MCF 10A (cell line): ENCODE measurements around the gene SNX13. TPM values are rescaled to one million over a fixed set of nuclear protein-coding genes. Genes with fewer than 3 reads are reported as not detected.

Experiments
- BruUV-seq: library from RNA; stranded (reverse); fragments of 400-500 nt; replicated peaks from 2 replicates; lab custom pipeline; 2021; lab: Mats Ljungman, UMichigan
- CTCF ChIA-PET: fragments of 300-600 bp; sonication (Branson Sonifier 250); formaldehyde crosslinking; extraction: SDS; loops from one replicate; lab custom pipeline; 2021; ENCODE audit warnings: antibody characterized with exemption, inconsistent platforms; lab: Yijun Ruan, JAX
- POLR2A ChIA-PET: fragments of 300-600, 350-650 bp; sonication (Branson Sonifier 250); formaldehyde crosslinking; extraction: SDS; loops from one replicate; lab custom pipeline; 2020; ENCODE audit warnings: antibody characterized with exemption, inconsistent platforms; lab: Yijun Ruan, JAX
- DNase-seq: peaks from one replicate; pipeline ENCODE4 v3.0.0-alpha.2; 2018; ENCODE audit not compliant: unreplicated experiment
- H3K27ac Mint-ChIP-seq: one replicate; pipeline ENCODE4 v1.8.0; 2022; ENCODE audit warnings: mild to moderate bottlenecking, low read depth, mixed read lengths; ENCODE audit not compliant: unreplicated experiment
- H3K27me3 Mint-ChIP-seq: one replicate; pipeline ENCODE4 v1.8.0; 2022; ENCODE audit warnings: mixed read lengths; ENCODE audit not compliant: insufficient read depth, unreplicated experiment
- H3K36me3 Mint-ChIP-seq: one replicate; pipeline ENCODE4 v1.8.0; 2022; ENCODE audit warnings: mild to moderate bottlenecking, moderate library complexity, mixed read lengths; ENCODE audit not compliant: insufficient read depth, unreplicated experiment
- H3K4me1 Mint-ChIP-seq: one replicate; pipeline ENCODE4 v1.8.0; 2022; ENCODE audit warnings: mixed read lengths; ENCODE audit not compliant: insufficient read depth, unreplicated experiment
- H3K4me3 Mint-ChIP-seq: one replicate; pipeline ENCODE4 v1.8.0; 2022; ENCODE audit warnings: mild to moderate bottlenecking, moderate library complexity, mixed read lengths; ENCODE audit not compliant: unreplicated experiment
- H3K9me3 Mint-ChIP-seq: one replicate; pipeline ENCODE4 v1.8.0; 2022; ENCODE audit warnings: mixed read lengths; ENCODE audit not compliant: unreplicated experiment
- CTCF ChIP-seq: fragments of 200-600 bp; IDR thresholded peaks from one replicate; pipeline ENCODE4 v1.8.0; 2022; ENCODE audit warnings: antibody characterized with exemption, mild to moderate bottlenecking; ENCODE audit not compliant: unreplicated experiment
- intact Hi-C: fragments of 100-400 bp; cut with micrococcal nuclease; formaldehyde crosslinking; loops from 2 replicates; pipeline ENCODE4 v1.14.1; 2022
- total RNA-seq: library from RNA; stranded (reverse); gene quantifications from 2 replicates; pipeline ENCODE4 v1.2.3, GENCODE V29; 2022

The SNX13 gene
- total RNA-seq, 1 experiment from 2014 or later, result 38.5 TPM

- no peaks in the 10 kb centered on the region for H3K27me3 Mint-ChIP-seq
- H3K4me3 Mint-ChIP-seq, result no peak overlapping the region
- no peak overlapping the region for H3K27ac Mint-ChIP-seq
- no TSS peak for BruUV-seq
- H3K4me1 Mint-ChIP-seq, result peaks cover 12% of the 10 kb centered on the region
- intact Hi-C loops, result no loop called here
- DNase-seq, result no peak
- peaks cover 4% of the 10 kb centered on the region for H3K9me3 Mint-ChIP-seq
- no peak for TF ChIP-seq CTCF
- ChIA-PET POLR2A (no interaction called here), CTCF (no interaction called here)
- H3K36me3 Mint-ChIP-seq, result no peaks in the 10 kb centered on the region
Measured at GRCh38 chr7:17988141-17988540, 47.8 kb upstream of the SNX13 start.

GRCh38 chr7:17986851-17987250, 46.6 kb upstream of the SNX13 start:
- peaks cover 15% of the 10 kb centered on the region for H3K4me1 Mint-ChIP-seq
- DNase-seq, result peak; percentile 49
- H3K9me3 Mint-ChIP-seq, result peaks cover 7% of the 10 kb centered on the region
- no peak for TF ChIP-seq CTCF
- BruUV-seq, result no TSS peak
- intact Hi-C loops, result no loop called here
- POLR2A ChIA-PET, result no interaction called here
- peak overlapping the region; percentile 10 for H3K27ac Mint-ChIP-seq
- H3K4me3 Mint-ChIP-seq, result no peak overlapping the region
- no peaks in the 10 kb centered on the region for H3K36me3 Mint-ChIP-seq
- CTCF ChIA-PET, result interaction anchor here (1.3 kb wide), 1 partner anchor 20 kb away, joined by 5 read pairs; no protein-coding TSS in a partner anchor
- H3K27me3 Mint-ChIP-seq, result no peaks in the 10 kb centered on the region

- peak overlapping the region; percentile 10 for H3K27ac Mint-ChIP-seq
- CTCF ChIA-PET, result interaction anchor here (0.6 to 1.3 kb wide), 8 partner anchors 11 to 555 kb away, joined by 3 to 5 read pairs (median 3); no protein-coding TSS in a partner anchor
Measured at GRCh38 chr7:17985473-17986239, 45.4 kb upstream of the SNX13 start.

More at GRCh38 chr7:17985473-17986239, 45.4 kb upstream of the SNX13 start:
- Mint-ChIP-seq H3K4me3 (no peak overlapping the region), H3K4me1 (peaks cover 15% of the 10 kb centered on the region), H3K36me3 (no peaks in the 10 kb centered on the region), H3K9me3 (peaks cover 7% of the 10 kb centered on the region), H3K27me3 (no peaks in the 10 kb centered on the region)
- POLR2A ChIA-PET, result interaction anchor here (0.6 kb wide), 1 partner anchor 611 kb away, joined by 3 read pairs; no protein-coding TSS in a partner anchor
- no TSS peak for BruUV-seq
- no peak for DNase-seq
- TF ChIP-seq CTCF, result no peak
- intact Hi-C loops, result no loop called here
